Measurements from ENCODE around the gene GCG. TPM values are rescaled to one million over a fixed set of nuclear protein-coding genes. Genes with fewer than 3 reads are reported as not detected.
A peak's percentile ranks its signal among the peaks of the same experiment; 100 is the strongest.

Gene GCG
- total and polyA plus RNA-seq, 8 donors, result 0.50 to 59.5 (median 2.8) TPM; not detected in 4

- Histone ChIP-seq H3K4me3 (no peak overlapping the region), H3K9me3 (no peaks in the 10 kb centered on the region), H3K27me3 (no peaks in the 10 kb centered on the region), H3K27ac (no peak overlapping the region), H3K4me1 (no peaks in the 10 kb centered on the region), H3K36me3 (no peaks in the 10 kb centered on the region)
- WGBS, 5 donors, result 9 to 29% (median 18%) methylated on average over 3 of the region's 3 CpGs
- TF ChIP-seq POLR2A (IDR thresholded peaks at IDR 0.05) (no peak), EP300 (IDR thresholded peaks at IDR 0.05) (no peak), POLR2AphosphoS5 (IDR thresholded peaks at IDR 0.05) (no peak)
- TF ChIP-seq, protein P1, sequence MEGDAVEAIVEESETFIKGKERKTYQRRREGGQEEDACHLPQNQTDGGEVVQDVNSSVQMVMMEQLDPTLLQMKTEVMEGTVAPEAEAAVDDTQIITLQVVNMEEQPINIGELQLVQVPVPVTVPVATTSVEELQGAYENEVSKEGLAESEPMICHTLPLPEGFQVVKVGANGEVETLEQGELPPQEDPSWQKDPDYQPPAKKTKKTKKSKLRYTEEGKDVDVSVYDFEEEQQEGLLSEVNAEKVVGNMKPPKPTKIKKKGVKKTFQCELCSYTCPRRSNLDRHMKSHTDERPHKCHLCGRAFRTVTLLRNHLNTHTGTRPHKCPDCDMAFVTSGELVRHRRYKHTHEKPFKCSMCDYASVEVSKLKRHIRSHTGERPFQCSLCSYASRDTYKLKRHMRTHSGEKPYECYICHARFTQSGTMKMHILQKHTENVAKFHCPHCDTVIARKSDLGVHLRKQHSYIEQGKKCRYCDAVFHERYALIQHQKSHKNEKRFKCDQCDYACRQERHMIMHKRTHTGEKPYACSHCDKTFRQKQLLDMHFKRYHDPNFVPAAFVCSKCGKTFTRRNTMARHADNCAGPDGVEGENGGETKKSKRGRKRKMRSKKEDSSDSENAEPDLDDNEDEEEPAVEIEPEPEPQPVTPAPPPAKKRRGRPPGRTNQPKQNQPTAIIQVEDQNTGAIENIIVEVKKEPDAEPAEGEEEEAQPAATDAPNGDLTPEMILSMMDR (IDR thresholded peaks at IDR 0.05), result no peak
- intact Hi-C loops (cut with DNase I; ENCODE audit: low total_unique reads), result no loop called here
- DNase-seq, result no peak
Measured at GRCh38 chr2:162175714-162176113, 23.7 kb upstream of the GCG start.

DNA sequence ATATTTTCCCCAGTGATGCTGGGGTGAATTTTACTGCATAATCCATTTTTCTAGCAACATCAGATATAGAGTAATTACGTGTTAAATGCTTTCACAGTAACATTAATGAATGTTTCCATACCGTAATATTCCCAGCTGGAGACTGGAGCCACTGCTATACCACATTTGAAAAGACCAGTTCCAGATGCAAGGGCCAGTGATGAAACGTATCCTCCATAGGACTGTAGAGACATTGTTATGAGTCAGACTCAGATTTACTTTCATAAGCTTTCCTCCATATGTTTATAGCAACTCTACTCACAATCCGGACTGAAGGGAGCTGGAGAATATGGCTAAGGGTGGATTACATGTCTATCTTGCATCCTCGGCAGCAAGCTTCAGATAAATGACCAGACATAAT, 22.7 kb upstream of the GCG start:
- intact Hi-C loops (cut with DNase I; ENCODE audit: low total_unique reads), result no loop called here
- 69 to 81% (median 80%) methylated on average over 5 of the region's 5 CpGs for WGBS, 5 donors

GRCh38 chr2:162172802-162173370, 20.8 kb upstream of the GCG start:
- WGBS, 5 donors, result 76 to 91% (median 87%) methylated on average over 1 of the region's 1 CpG

More for the DNA sequence above, 22.7 kb upstream of the GCG start:
- Histone ChIP-seq H3K27me3 (no peaks in the 10 kb centered on the region), H3K4me1 (no peaks in the 10 kb centered on the region), H3K9me3 (no peaks in the 10 kb centered on the region), H3K4me3 (no peak overlapping the region), H3K27ac (no peak overlapping the region), H3K36me3 (no peaks in the 10 kb centered on the region)
- TF ChIP-seq EP300 (IDR thresholded peaks at IDR 0.05) (no peak), POLR2AphosphoS5 (IDR thresholded peaks at IDR 0.05) (no peak), POLR2A (IDR thresholded peaks at IDR 0.05) (no peak)
- TF ChIP-seq, protein P1 (IDR thresholded peaks at IDR 0.05), result no peak
- no peak for DNase-seq

DNA sequence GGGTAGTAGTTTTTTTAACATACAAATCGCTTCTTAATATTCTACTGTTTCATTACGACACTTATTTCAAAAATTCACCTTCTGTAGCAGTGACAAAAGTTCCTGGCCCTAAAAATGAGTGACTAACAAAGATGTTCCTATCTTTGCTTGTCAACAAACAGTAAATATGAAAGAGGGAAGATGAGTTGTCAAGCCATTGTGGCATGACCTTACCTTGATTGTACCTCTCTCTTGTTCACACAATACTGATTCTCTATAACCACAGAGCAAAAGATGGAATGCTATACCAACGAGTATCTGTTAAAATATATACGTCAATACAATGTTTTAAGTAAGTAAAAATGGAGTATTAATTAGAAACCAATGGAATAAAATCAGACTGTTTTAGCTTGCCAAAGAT, 14.7 kb upstream of the GCG start:
- intact Hi-C loops (cut with DNase I; ENCODE audit: low total_unique reads), result no loop called here
- TF ChIP-seq, protein P1 (IDR thresholded peaks at IDR 0.05), result no peak
- TF ChIP-seq POLR2A (IDR thresholded peaks at IDR 0.05), result no peak
- no peak for TF ChIP-seq EP300 (IDR thresholded peaks at IDR 0.05)
- TF ChIP-seq POLR2AphosphoS5 (IDR thresholded peaks at IDR 0.05), result no peak
- Histone ChIP-seq H3K4me3 (no peak overlapping the region), H3K36me3 (no peaks in the 10 kb centered on the region), H3K9me3 (no peaks in the 10 kb centered on the region), H3K27ac (no peak overlapping the region), H3K4me1 (no peaks in the 10 kb centered on the region), H3K27me3 (no peaks in the 10 kb centered on the region)
- no peak for DNase-seq
- WGBS, 5 donors, result 81 to 91% (median 89%) methylated on average over 4 of the region's 4 CpGs

More at GRCh38 chr2:162172802-162173370, 20.8 kb upstream of the GCG start:
- DNase-seq, result peak in 1 of 2 donors; percentile 4
- Histone ChIP-seq H3K27me3 (no peaks in the 10 kb centered on the region), H3K36me3 (no peaks in the 10 kb centered on the region), H3K4me3 (no peak overlapping the region), H3K9me3 (no peaks in the 10 kb centered on the region), H3K4me1 (no peaks in the 10 kb centered on the region), H3K27ac (no peak overlapping the region)
- TF ChIP-seq EP300 (IDR thresholded peaks at IDR 0.05), result no peak
- TF ChIP-seq, protein P1 (IDR thresholded peaks at IDR 0.05), result no peak
- TF ChIP-seq POLR2AphosphoS5 (IDR thresholded peaks at IDR 0.05), result no peak
- no peak for TF ChIP-seq POLR2A (IDR thresholded peaks at IDR 0.05)
- intact Hi-C loops (cut with DNase I; ENCODE audit: low total_unique reads), result no loop called here

Measured in stomach (tissue), 9 donors.